IPS-20b (cell line): ENCODE data around the gene RAD51B.

Source experiments
- H3K27ac ChIP-seq: one replicate; pipeline ENCODE4 v1.5.1; 2013; ENCODE audit warnings: low read length
- H3K27me3 ChIP-seq: 2 replicates; pipeline ENCODE4 v1.6.1; 2013; ENCODE audit warnings: mild to moderate bottlenecking, low read length, inconsistent platforms; ENCODE audit not compliant: insufficient read depth
- H3K36me3 ChIP-seq: 2 replicates; pipeline ENCODE4 v1.6.1; 2013; ENCODE audit warnings: low read depth, mild to moderate bottlenecking, inconsistent platforms, low read length, moderate library complexity; ENCODE audit not compliant: insufficient read depth
- H3K4me1 ChIP-seq: 2 replicates; pipeline ENCODE4 v1.6.1; 2013; ENCODE audit warnings: mild to moderate bottlenecking, control low read depth, inconsistent platforms, low read length, moderate library complexity; ENCODE audit not compliant: insufficient read depth
- H3K4me3 ChIP-seq: 2 replicates; pipeline ENCODE4 v1.5.1; 2013; ENCODE audit warnings: mild to moderate bottlenecking, low read length, inconsistent platforms
- H3K9ac ChIP-seq: 2 replicates; pipeline ENCODE4 v1.6.1; 2013; ENCODE audit warnings: low read depth, mild to moderate bottlenecking, inconsistent platforms, low read length, moderate library complexity
- H3K9me3 ChIP-seq: 2 replicates; pipeline ENCODE4 v1.6.1; 2013; ENCODE audit warnings: mild to moderate bottlenecking, low read depth, low read length, inconsistent platforms; ENCODE audit not compliant: insufficient read depth

The RAD51B gene

DNA sequence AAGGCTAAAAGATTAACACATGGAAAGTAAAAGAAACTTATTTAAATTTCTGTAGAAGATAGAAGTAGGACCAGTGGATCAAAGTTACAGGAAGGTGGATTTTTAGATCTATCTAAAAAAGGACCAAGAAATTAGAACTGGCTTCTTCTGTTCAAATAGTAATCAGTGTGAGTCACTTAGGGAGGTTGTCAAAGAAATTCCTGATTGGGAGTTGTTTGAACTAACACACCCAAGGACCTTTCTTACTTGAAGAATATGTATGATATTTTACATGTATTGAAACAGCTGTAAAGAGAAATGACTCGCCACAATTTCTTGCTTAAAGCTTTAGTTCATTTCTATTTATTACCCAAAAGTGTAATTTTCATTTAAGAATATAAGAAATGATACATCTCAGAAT, 256.9 kb downstream of the RAD51B start:
- no peaks in the 10 kb centered on the region for H3K36me3 ChIP-seq
- H3K27ac ChIP-seq, result no peak overlapping the region
- peaks cover 16% of the 10 kb centered on the region for H3K4me1 ChIP-seq
- no peak overlapping the region for H3K4me3 ChIP-seq
- peaks cover 3% of the 10 kb centered on the region; the same call in 1 of the 2 replicates for H3K9me3 ChIP-seq
- H3K9ac ChIP-seq, result no peak overlapping the region
- H3K27me3 ChIP-seq, result no peaks in the 10 kb centered on the region

DNA sequence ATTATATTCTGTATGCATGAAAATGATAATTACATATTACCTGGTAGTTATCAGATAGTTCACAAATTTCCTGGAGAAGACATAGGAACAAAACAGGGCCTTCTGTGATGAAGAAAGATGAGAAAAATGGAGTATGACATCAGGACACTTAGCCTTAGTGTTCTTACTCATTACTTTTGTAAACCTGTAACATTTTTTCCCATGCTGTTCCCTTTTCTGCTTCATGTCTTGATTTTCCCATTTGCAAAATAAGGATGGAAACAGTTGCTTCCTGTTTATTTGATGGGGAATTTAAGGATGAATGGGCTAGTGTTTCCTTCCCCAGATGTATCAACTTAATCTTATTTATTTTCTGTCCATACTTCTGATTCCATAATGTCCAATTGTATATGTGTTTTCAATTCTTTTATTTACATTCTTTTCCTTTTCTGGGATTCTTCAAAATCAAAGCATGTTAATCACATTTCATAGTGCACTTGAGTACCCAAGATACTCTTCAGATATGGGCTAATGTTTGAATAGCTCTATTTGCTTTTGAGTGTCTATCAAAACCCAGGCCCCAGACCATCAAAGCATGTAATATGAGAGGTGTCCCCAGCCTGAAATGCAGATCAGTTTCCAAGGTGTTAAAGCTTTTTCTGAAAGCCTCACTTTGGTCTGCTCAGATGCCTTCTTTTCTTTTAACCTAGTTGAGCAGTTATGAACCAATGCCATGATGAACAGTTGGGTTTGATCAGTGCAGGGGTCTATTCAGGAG, 260.5 kb downstream of the RAD51B start:
- Histone ChIP-seq H3K27ac (no peak overlapping the region), H3K27me3 (no peaks in the 10 kb centered on the region), H3K9ac (no peak overlapping the region), H3K9me3 (no peaks in the 10 kb centered on the region), H3K4me3 (no peak overlapping the region), H3K36me3 (no peaks in the 10 kb centered on the region), H3K4me1 (peaks cover 18% of the 10 kb centered on the region)

DNA sequence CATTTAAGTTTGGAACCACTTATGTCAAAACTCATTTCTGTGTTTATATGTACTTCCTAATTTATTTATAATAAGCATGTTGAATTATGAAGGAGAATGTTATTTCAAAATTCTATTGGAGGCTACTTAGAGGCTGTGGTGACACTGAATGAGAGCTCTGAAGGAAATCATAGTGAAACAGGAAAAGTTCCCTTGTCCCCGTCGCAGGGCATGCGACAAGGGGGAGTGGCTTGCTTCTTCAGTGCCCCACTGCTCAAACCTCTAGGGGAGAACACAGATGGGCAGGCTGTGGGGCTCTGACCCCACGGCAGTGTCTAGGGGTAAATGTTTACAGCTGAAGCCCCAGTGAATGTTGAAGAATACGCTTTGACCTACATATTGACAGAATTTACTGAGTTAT, 261.9 kb downstream of the RAD51B start:
- H3K9me3 ChIP-seq, result no peaks in the 10 kb centered on the region

DNA sequence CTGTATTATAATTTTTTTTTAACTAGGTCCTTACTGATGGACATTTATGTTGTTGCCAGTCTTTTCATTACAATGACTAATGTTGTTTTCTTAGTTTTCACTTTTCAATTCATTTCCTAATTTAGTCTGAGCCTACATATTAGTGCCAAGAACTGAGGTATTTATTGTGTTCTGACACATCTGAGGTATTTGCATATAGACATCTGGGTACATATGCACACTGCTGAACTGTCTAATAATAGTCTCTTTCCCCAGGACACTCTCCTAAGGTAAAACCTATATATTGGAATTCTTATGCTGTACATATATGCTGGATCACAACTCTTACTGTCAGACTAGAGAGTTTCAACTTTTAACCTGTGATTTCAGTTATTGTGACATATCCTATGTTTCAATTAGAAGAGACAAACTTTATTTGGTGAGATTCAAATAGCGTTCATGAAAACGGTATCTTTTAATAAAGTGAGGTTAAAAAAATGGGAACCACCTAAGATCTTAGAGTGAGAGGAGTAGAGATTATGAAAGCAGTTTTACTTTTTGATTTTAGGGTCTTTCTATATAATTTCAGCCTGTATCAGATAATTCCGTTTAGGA, 263.2 kb downstream of the RAD51B start:
- Histone ChIP-seq H3K27ac (no peak overlapping the region), H3K9me3 (no peaks in the 10 kb centered on the region), H3K4me3 (no peak overlapping the region), H3K9ac (no peak overlapping the region), H3K4me1 (peaks cover 10% of the 10 kb centered on the region; the same call in 1 of the 2 replicates), H3K27me3 (no peaks in the 10 kb centered on the region), H3K36me3 (no peaks in the 10 kb centered on the region)

More for the DNA sequence above, 261.9 kb downstream of the RAD51B start:
- Histone ChIP-seq H3K27me3 (no peaks in the 10 kb centered on the region), H3K36me3 (no peaks in the 10 kb centered on the region), H3K27ac (no peak overlapping the region), H3K9ac (no peak overlapping the region), H3K4me3 (no peak overlapping the region), H3K4me1 (peaks cover 10% of the 10 kb centered on the region; the same call in 1 of the 2 replicates)

DNA sequence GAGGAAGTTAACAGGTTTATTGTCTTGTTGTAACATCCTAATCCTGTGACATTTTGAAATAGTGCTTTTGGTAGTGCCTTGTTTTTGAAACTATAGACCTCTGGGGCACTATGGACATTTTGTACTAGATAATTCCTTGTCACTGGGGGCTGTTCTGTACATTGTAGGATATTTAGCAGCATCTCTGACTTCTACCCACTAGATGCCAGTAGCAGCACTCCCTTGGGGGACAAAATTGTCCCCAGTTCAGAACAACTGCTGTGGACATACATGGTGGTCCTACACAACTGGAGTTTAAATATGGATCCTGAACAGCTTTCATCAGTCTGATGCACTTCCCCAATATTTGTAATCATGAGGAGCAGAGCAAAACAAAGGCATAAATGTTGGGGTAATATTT, 264.7 kb downstream of the RAD51B start:
- no peaks in the 10 kb centered on the region for H3K9me3 ChIP-seq
- peaks cover 18% of the 10 kb centered on the region; the same call in 1 of the 2 replicates for H3K4me1 ChIP-seq
- H3K27me3 ChIP-seq, result no peaks in the 10 kb centered on the region
- H3K27ac ChIP-seq, result no peak overlapping the region
- H3K36me3 ChIP-seq, result no peaks in the 10 kb centered on the region
- H3K4me3 ChIP-seq, result no peak overlapping the region
- H3K9ac ChIP-seq, result no peak overlapping the region

DNA sequence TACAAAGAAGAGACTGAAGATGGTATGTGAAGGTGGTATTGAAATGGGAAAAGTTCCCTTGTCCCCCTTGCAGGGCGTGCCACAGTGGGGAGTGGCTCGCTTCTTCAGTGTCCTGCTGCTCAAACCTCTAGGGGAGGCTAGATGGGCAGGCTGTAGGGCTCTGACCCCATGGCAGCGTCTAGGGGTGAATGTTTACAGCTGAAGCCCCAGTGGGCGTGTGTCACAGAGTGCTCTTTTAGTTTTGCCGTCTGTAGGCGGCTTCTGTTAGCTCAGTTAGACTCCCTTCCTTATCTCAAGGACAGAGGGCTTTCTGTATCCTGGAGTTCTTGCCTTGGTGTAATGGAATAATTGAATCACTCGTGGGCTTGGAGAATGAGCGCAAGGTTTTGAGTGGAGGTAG, 266.2 kb downstream of the RAD51B start:
- H3K36me3 ChIP-seq, result no peaks in the 10 kb centered on the region
- no peak overlapping the region for H3K9ac ChIP-seq
- no peak overlapping the region for H3K4me3 ChIP-seq
- no peak overlapping the region for H3K27ac ChIP-seq
- no peaks in the 10 kb centered on the region for H3K9me3 ChIP-seq
- peaks cover 10% of the 10 kb centered on the region; the same call in 1 of the 2 replicates for H3K4me1 ChIP-seq
- no peaks in the 10 kb centered on the region for H3K27me3 ChIP-seq

DNA sequence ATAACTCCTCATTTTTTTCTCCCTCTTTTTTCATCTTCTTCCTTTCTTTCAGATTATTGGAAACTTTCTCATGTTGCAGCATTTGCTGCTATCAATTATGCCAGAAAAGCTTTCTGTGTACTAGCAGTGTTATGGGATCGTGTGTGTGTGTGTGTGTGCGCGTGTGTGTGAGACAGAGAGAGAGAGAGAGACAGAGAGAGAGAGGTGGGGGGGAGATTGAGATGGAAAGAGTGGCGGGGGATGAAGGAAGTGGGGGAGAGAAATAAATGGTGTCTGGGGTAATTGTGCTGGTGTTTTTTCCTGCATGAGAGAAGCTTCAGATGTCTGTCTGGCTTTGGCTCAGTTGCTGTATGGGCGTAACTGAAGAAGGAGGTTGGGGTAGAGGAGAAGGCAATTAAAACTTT, 268.9 kb downstream of the RAD51B start:
- Histone ChIP-seq H3K4me3 (no peak overlapping the region), H3K27me3 (no peaks in the 10 kb centered on the region), H3K27ac (no peak overlapping the region), H3K4me1 (peaks cover 10% of the 10 kb centered on the region; the same call in 1 of the 2 replicates), H3K9me3 (no peaks in the 10 kb centered on the region), H3K9ac (no peak overlapping the region), H3K36me3 (no peaks in the 10 kb centered on the region)

DNA sequence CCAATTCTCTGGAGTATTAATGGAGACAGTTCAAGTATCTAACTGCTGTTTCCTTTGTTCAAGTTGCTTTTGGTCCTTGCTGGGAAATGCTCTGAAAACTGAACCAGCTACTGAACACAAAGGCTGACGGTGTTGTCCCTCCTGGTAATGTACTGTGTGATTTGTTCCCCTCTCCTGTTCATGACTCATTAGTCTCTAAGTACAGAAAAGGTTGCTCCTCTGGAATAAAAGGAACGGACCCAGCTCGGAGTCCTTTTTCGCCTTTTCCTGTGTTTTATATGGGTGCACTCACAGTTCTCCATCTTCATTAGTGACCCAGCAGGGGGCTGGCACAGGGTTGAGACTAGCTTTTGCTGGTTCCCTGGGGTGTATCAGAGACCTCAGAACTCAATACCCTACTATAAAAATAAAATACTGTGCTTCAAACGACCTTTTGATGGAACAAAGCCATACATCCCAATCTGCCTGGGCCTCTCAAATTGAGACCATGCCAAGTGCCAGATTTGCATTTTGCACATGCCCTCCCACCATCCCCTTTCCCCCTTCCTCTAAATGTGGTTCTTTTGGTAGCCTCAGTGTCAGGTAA, 269.7 kb downstream of the RAD51B start:
- no peak overlapping the region for H3K27ac ChIP-seq
- H3K4me1 ChIP-seq, result peaks cover 10% of the 10 kb centered on the region; the same call in 1 of the 2 replicates
- no peaks in the 10 kb centered on the region for H3K27me3 ChIP-seq
- no peaks in the 10 kb centered on the region for H3K9me3 ChIP-seq
- H3K9ac ChIP-seq, result no peak overlapping the region
- H3K36me3 ChIP-seq, result no peaks in the 10 kb centered on the region
- H3K4me3 ChIP-seq, result no peak overlapping the region

DNA sequence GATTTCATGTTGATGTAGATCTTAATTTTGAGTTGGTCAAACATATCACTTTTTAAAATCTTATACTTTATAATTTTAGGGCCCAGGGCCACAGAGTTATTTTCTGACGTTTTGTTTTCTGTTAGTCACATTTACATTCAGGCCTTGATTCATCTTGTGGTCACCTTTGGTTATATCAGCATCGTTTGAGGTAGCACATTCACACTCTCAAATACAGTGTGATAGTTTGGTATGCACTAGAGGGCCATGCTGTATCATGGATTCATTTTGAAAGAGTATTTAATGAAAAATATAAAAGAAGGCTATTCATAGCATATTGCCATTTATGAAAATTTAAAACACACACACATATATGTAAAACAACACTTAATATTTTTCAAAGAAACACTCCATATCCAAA, 274.6 kb downstream of the RAD51B start:
- H3K27me3 ChIP-seq, result no peaks in the 10 kb centered on the region
- H3K27ac ChIP-seq, result no peak overlapping the region
- no peak overlapping the region for H3K9ac ChIP-seq
- no peaks in the 10 kb centered on the region; the same call in 1 of the 2 replicates for H3K9me3 ChIP-seq
- no peaks in the 10 kb centered on the region for H3K36me3 ChIP-seq
- H3K4me1 ChIP-seq, result no peaks in the 10 kb centered on the region
- H3K4me3 ChIP-seq, result no peak overlapping the region

DNA sequence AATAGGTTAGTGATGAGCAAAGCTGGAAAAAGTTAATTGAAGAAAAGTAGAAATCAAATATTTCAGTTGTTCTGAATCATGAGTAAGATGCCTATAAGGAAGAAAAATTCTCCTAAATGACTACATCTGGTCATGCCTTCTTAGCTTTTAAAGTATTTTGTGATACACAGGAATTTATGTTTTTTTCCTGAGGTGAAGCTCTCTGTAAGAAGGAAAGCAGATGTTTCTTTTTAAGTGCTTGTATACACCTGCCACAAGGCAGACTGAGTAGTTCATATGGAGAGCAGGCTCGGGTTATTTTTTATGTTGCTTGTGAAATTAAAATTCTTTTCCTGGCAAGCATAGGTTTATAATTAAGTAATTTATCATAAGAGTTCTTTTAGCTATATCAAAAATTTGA, 275.2 kb downstream of the RAD51B start:
- Histone ChIP-seq H3K4me1 (no peaks in the 10 kb centered on the region), H3K4me3 (no peak overlapping the region), H3K9ac (no peak overlapping the region), H3K27ac (no peak overlapping the region), H3K9me3 (peaks cover 3% of the 10 kb centered on the region), H3K36me3 (no peaks in the 10 kb centered on the region), H3K27me3 (no peaks in the 10 kb centered on the region)

DNA sequence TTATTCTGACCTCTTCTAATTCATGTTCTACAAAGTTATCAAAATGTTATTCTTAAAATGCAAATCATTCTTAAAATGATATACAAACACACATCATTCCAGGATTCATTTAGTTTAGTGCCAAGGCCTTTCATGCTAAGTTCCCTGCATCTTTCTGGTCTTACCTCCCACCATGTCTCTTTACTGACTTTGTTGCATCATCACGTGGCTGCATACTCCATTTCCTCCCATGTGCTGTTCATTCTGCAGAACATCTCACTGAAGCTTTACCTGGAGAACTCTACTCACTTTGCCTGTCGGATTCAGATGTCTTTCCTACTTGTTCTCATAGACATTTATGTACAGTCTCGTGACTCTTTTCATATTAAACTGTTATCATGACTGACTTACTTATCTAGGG, 278.1 kb downstream of the RAD51B start:
- Histone ChIP-seq H3K27ac (no peak overlapping the region), H3K36me3 (0 out of 2 replicates have a peak, but pooled peaks cover 5% of the 10 kb centered on the region), H3K4me3 (no peak overlapping the region), H3K9me3 (peaks cover 32% of the 10 kb centered on the region), H3K4me1 (no peaks in the 10 kb centered on the region), H3K27me3 (no peaks in the 10 kb centered on the region), H3K9ac (no peak overlapping the region)

DNA sequence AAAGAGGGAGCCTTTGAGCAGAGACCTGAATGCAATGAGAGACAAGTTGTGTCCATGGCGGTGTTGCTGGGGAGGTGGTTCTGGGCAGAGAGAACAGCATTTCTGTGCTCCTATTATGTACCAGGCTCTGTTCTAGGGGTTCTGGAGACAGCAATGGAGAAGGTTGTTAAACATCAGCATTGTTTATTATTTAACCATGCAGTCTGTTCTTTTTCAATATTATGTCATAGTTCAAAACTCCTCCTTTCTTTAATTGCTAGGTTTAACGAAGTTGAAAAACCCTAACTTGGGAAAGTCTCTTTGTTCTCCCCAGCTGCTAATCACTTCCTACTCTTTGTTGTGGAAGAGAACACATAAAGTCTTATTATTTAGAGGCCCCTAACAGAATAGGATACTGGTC, 279.3 kb downstream of the RAD51B start:
- 0 out of 2 replicates have a peak, but pooled peaks cover 5% of the 10 kb centered on the region for H3K36me3 ChIP-seq
- H3K4me1 ChIP-seq, result no peaks in the 10 kb centered on the region
- no peak overlapping the region for H3K4me3 ChIP-seq
- H3K27ac ChIP-seq, result no peak overlapping the region
- no peak overlapping the region for H3K9ac ChIP-seq
- H3K27me3 ChIP-seq, result no peaks in the 10 kb centered on the region
- H3K9me3 ChIP-seq, result peaks cover 35% of the 10 kb centered on the region
